ENCODE data around the gene SCUBE3. TPM values are rescaled to one million over a fixed set of nuclear protein-coding genes. Genes with fewer than 3 reads are reported as not detected.

Gene SCUBE3
- total RNA-seq, 1 donor from 2014 or later = not detected

- intact Hi-C loops (cut with micrococcal nuclease) = loop anchor here (1.0 kb wide), 6 partner anchors 14 to 439 kb away; partner anchors contain the start of genes PPARD and RPL10A
Measured at GRCh38 chr6:35296931-35297600, 83.3 kb downstream of the SCUBE3 start.

DNA sequence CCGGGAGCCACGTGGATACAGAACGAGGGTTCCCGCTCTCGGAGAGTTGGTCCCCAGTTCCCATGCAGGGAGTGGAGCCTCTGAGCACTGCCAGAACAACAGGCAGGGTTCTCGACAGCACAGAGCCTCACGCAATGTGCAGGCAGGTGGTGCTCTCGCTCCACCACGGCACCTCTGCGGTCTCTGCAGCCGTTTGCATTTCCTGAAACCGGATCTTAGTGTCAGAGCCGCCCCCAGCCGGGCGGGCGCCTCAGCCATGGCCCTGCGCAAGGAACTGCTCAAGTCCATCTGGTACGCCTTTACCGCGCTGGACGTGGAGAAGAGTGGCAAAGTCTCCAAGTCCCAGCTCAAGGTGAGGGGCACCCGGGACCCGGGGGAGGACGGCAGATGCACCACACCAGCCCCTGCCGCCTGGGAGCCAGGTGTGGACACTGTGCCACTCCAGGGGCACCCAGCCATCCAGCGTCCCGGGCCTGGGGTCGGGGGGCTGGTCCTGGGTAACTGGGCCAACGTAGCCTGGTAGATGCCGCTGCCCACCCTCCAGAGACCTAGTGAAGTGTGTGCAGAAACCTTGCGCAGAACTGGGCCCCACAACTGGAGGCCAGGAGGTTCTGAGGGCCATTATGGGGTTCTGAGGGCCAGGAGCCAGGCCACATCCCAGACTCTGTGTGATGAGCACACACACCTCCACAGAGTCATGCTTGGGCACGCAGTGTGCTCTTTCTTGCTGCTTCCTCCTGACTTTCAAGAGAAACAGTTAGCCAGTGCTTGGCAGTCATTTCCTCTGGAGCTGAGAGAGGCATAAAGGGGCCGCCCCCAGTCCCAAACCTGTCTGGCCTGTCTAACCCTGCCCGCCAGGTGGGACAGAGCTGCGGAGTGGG is 84.1 kb downstream of the SCUBE3 start, which contains the start of gene DEF6:
DEF6 (plus strand) TSS at position 218 of the 881 bp plus-strand sequence; CDS start at position 257, 39 bp downstream.
- intact Hi-C loops (cut with micrococcal nuclease) = loop anchor here (1.0 kb wide), 6 partner anchors 13 to 438 kb away; partner anchors contain the start of genes PPARD and RPL10A

GRCh38 chr6:35298625-35299140 is 84.9 kb downstream of the SCUBE3 start:
- intact Hi-C loops (cut with micrococcal nuclease) = no loop called here

- intact Hi-C loops (cut with micrococcal nuclease) = no loop called here
Measured at GRCh38 chr6:35299674-35300073, 85.9 kb downstream of the SCUBE3 start.

DNA sequence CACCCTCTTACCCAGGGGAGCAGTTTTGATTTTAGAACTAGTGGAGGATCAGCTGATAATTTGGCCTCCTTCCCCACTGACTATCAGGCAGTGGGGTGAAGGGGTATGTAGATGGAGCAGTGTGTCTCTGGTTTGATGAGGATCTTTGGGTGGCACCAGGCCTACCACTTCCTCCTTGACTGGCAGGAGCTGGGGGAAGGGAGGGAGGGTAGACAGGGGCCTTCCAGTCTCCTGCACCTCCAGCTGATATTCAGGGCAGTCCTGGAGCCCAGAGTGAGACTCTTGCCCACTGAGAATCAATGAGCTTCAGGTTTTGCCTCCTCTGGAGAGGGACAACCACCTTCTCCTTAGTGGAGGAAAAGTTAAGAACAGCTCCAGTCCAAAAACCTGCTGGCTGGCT is 87.1 kb downstream of the SCUBE3 start:
- intact Hi-C loops (cut with micrococcal nuclease) = no loop called here

Other genes starting within 250 kb of the SCUBE3 start
- gene TCP11, start 72.6 kb upstream of the SCUBE3 start, total RNA-seq = not detected in 2 replicates
- 37.3 and 38.7 TPM in 2 replicates for gene ZNF76, start 45.8 kb downstream of the SCUBE3 start, total RNA-seq
- gene DEF6, start 83.9 kb downstream of the SCUBE3 start, total RNA-seq = 220 and 225 TPM in 2 replicates
- gene PPARD, start 128.6 kb downstream of the SCUBE3 start, total RNA-seq = 20.9 and 21.9 TPM in 2 replicates
- gene FANCE, start 238.4 kb downstream of the SCUBE3 start, total RNA-seq = 12.0 and 13.0 TPM in 2 replicates

Data from T-helper 1 cell treated with Interleukin-12 subunit alpha and Interleukin-12 subunit beta and Interleukin-4 antibody, amounts not matched to agents 30 ng/mL and 1 ng/mL, for 36 hours (primary cell).